Smooth muscle cell (in vitro differentiated cells): ENCODE measurements around the gene KIRREL1. TPM values are rescaled to one million over a fixed set of nuclear protein-coding genes. Genes with fewer than 3 reads are reported as not detected.

Experiments used
- DNase-seq: peaks from one replicate; lab custom pipeline; 2025; ENCODE audit not compliant: unreplicated experiment; lab: John Stamatoyannopoulos, UW
- H2AFZ ChIP-seq: fragments of 200-600 bp; sonication (generic); 2 replicates; pipeline ENCODE4 v1.6.0; 2016; ENCODE audit warnings: antibody characterized with exemption, low read depth, mild to moderate bottlenecking
- H3F3A ChIP-seq: fragments of 200-600 bp; sonication (generic); 2 replicates; pipeline ENCODE4 v1.6.0; 2017; ENCODE audit warnings: antibody characterized with exemption, low read depth
- H3K27ac ChIP-seq: fragments of 200-600 bp; sonication (generic); 2 replicates; pipeline ENCODE4 v1.5.1; 2016; ENCODE audit warnings: low read depth, mild to moderate bottlenecking
- H3K27me3 ChIP-seq: fragments of 200-600 bp; sonication (generic); 2 replicates; pipeline ENCODE4 v1.6.1; 2016; ENCODE audit warnings: low read depth, mild to moderate bottlenecking
- H3K36me3 ChIP-seq: fragments of 200-600 bp; sonication (generic); 2 replicates; pipeline ENCODE4 v1.5.1; 2016; ENCODE audit warnings: low read depth
- H3K4me1 ChIP-seq: fragments of 200-600 bp; sonication (generic); 2 replicates; pipeline ENCODE4 v1.5.1; 2016; ENCODE audit warnings: low read depth
- H3K4me2 ChIP-seq: fragments of 200-600 bp; sonication (generic); 2 replicates; pipeline ENCODE4 v1.6.0; 2016; ENCODE audit warnings: mild to moderate bottlenecking
- H3K4me3 ChIP-seq: fragments of 200-600 bp; sonication (generic); 2 replicates; pipeline ENCODE4 v1.5.1; 2016; ENCODE audit warnings: mild to moderate bottlenecking
- H3K79me2 ChIP-seq: fragments of 200-600 bp; sonication (generic); 2 replicates; pipeline ENCODE4 v1.6.0; 2016; ENCODE audit warnings: low read depth, mild to moderate bottlenecking
- H3K9ac ChIP-seq: fragments of 200-600 bp; sonication (generic); 2 replicates; pipeline ENCODE4 v1.6.0; 2016; ENCODE audit warnings: low read depth
- H3K9me3 ChIP-seq: fragments of 200-600 bp; sonication (generic); replicated peaks from 2 replicates; pipeline ENCODE4 v1.5.1; 2016; ENCODE audit warnings: low read depth
- H4K20me1 ChIP-seq: fragments of 200-600 bp; sonication (generic); 2 replicates; pipeline ENCODE4 v1.6.0; 2016; ENCODE audit warnings: low read depth
- WGBS: methylation state at CpG from one replicate; pipeline ENCODE4 v1.1.7; 2016; ENCODE audit warnings: low lambda C conversion rate; 5-methylcytosine and 5-hydroxymethylcytosine counted together
- polyA plus RNA-seq: library from polyadenylated mRNA; unstranded; fragments of >200 nt; fragmentation: Nextera tagmentation; extraction: Ambion mirVana; gene quantifications from 2 replicates; pipeline ENCODE4 v1.2.1, GENCODE V29; 2016
- total RNA-seq: library from RNA; depleted of rRNA; stranded (reverse); fragments of >200 nt; gene quantifications from 2 replicates; pipeline ENCODE4 v1.2.3, GENCODE V29; 2014
- TF ChIP-seq, protein P1 (sequence below): fragments of 200-600 bp; sonication (generic); IDR thresholded peaks from 2 replicates; pipeline ENCODE4 v1.5.1; 2017; ENCODE audit warnings: borderline replicate concordance, mild to moderate bottlenecking, antibody characterized with exemption; ENCODE audit not compliant: insufficient read depth, poor library complexity, severe bottlenecking

The KIRREL1 gene
- total and polyA plus RNA-seq, 2 experiments from 2014 or later, result 40.9 to 58.4 TPM

DNA sequence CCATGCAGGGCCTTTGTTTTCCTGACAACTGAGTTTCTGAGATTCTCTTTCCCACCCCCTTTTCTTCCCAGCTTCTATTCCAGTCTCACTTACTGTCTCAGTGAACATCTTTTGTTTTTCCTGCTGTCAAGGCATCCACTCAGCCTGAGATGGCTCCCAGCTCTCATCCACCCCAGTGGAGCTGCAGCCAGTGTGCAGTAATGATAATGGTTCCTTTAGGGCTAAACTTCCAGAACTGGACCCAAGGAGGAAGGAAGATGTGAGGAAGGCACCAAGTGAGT is 44.4 kb upstream of the KIRREL1 start:
- H3F3A ChIP-seq, result no peaks in the 10 kb centered on the region
- no peak overlapping the region for H3K4me2 ChIP-seq
- H3K4me3 ChIP-seq, result no peak overlapping the region
- H3K36me3 ChIP-seq, result no peaks in the 10 kb centered on the region
- TF ChIP-seq, protein P1, sequence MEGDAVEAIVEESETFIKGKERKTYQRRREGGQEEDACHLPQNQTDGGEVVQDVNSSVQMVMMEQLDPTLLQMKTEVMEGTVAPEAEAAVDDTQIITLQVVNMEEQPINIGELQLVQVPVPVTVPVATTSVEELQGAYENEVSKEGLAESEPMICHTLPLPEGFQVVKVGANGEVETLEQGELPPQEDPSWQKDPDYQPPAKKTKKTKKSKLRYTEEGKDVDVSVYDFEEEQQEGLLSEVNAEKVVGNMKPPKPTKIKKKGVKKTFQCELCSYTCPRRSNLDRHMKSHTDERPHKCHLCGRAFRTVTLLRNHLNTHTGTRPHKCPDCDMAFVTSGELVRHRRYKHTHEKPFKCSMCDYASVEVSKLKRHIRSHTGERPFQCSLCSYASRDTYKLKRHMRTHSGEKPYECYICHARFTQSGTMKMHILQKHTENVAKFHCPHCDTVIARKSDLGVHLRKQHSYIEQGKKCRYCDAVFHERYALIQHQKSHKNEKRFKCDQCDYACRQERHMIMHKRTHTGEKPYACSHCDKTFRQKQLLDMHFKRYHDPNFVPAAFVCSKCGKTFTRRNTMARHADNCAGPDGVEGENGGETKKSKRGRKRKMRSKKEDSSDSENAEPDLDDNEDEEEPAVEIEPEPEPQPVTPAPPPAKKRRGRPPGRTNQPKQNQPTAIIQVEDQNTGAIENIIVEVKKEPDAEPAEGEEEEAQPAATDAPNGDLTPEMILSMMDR, result no peak
- H4K20me1 ChIP-seq, result no peaks in the 10 kb centered on the region
- H3K9me3 ChIP-seq, result no peaks in the 10 kb centered on the region
- no peak overlapping the region for H3K27ac ChIP-seq
- H2AFZ ChIP-seq, result no peak overlapping the region
- peaks cover 50% of the 10 kb centered on the region for H3K27me3 ChIP-seq
- DNase-seq, result no peak
- H3K9ac ChIP-seq, result no peak overlapping the region
- no peaks in the 10 kb centered on the region for H3K4me1 ChIP-seq
- no peaks in the 10 kb centered on the region for H3K79me2 ChIP-seq

DNA sequence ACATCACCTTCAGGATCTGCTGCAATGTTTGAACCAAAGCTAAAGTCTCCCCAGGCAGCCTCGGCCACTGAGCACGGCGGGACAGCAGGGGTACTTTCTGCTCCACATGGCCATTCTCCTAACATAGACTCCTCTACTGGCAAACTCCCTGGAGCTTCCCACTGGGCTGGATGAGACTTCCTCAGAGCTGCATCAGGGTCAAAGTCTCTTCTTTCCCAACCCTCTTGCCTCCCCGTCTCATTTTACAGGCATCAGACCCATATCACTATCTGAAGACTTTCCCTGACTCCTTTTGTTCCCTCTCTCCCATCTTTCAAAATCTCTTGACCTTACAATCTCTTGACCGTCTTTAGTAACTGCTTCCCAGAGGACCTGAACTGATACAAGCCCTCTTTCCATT is 42.2 kb upstream of the KIRREL1 start:
- H4K20me1 ChIP-seq, result no peaks in the 10 kb centered on the region
- no peaks in the 10 kb centered on the region for H3F3A ChIP-seq
- peaks cover 32% of the 10 kb centered on the region for H3K27me3 ChIP-seq
- H3K4me2 ChIP-seq, result no peak overlapping the region
- no peak overlapping the region for H3K4me3 ChIP-seq
- TF ChIP-seq, protein P1, result no peak
- no peak overlapping the region for H2AFZ ChIP-seq
- H3K27ac ChIP-seq, result no peak overlapping the region
- H3K9ac ChIP-seq, result no peak overlapping the region
- no peak for DNase-seq
- WGBS, result 83% methylated on average over 5 of the region's 5 CpGs
- H3K4me1 ChIP-seq, result no peaks in the 10 kb centered on the region
- no peaks in the 10 kb centered on the region for H3K36me3 ChIP-seq
- no peaks in the 10 kb centered on the region for H3K9me3 ChIP-seq
- no peaks in the 10 kb centered on the region for H3K79me2 ChIP-seq

DNA sequence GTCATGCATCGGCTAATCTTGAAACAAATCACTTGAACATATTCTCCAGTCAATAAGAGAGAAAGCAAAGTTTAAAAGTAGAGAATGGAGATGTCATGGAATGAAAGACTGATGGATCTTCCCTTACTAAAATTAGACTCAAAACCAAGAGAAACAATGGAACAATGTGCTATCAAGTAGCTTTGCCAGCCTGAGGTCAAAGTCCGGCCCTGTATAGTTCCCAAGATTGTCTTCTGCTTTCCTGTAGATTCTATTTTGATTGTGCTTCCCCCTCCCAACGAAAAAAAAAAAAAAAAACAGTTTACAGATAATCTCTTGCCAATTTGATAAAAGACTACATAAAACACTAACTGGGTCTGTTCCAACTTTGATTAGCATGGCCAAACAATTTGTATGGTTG is 40.8 kb upstream of the KIRREL1 start:
- H2AFZ ChIP-seq, result no peak overlapping the region
- no peaks in the 10 kb centered on the region for H3K79me2 ChIP-seq
- no peaks in the 10 kb centered on the region for H3F3A ChIP-seq
- H3K9me3 ChIP-seq, result no peaks in the 10 kb centered on the region
- H3K27ac ChIP-seq, result no peak overlapping the region
- WGBS, result 69% methylated on average over 3 of the region's 3 CpGs
- DNase-seq, result no peak
- H3K36me3 ChIP-seq, result no peaks in the 10 kb centered on the region
- no peaks in the 10 kb centered on the region for H4K20me1 ChIP-seq
- H3K4me3 ChIP-seq, result no peak overlapping the region
- H3K4me2 ChIP-seq, result no peak overlapping the region
- no peak overlapping the region for H3K9ac ChIP-seq
- H3K4me1 ChIP-seq, result no peaks in the 10 kb centered on the region
- TF ChIP-seq, protein P1, result no peak
- peaks cover 44% of the 10 kb centered on the region for H3K27me3 ChIP-seq

DNA sequence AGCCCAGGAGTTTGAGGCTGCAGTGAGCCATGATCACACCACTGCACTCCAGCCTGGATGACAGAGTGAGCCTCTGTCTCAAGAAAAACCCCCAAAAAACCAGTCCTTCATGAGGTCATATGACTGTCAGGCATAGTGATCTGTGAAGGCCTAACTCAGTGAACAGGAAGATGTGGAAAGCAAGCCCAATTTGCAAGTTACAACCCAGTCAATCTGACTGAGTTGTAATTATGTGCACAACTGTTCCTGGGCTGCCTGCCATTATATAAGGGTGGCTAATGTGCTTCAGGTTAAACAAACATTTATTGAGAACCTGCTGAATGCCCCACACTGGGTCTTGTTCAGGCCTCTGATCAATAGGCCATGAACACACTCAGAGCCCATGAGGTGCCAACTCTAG is 38.2 kb upstream of the KIRREL1 start:
- Histone ChIP-seq H2AFZ (no peak overlapping the region), H4K20me1 (no peaks in the 10 kb centered on the region), H3K4me3 (no peak overlapping the region), H3F3A (no peaks in the 10 kb centered on the region), H3K4me2 (no peak overlapping the region), H3K4me1 (no peaks in the 10 kb centered on the region), H3K27me3 (peaks cover 61% of the 10 kb centered on the region), H3K79me2 (no peaks in the 10 kb centered on the region), H3K36me3 (no peaks in the 10 kb centered on the region), H3K9me3 (no peaks in the 10 kb centered on the region), H3K27ac (no peak overlapping the region), H3K9ac (no peak overlapping the region)
- TF ChIP-seq, protein P1, result no peak
- DNase-seq, result no peak
